Endothelial cell of umbilical vein (primary cell): ENCODE measurements around the gene TLE1. TPM values are rescaled to one million over a fixed set of nuclear protein-coding genes. Genes with fewer than 3 reads are reported as not detected.
"Not testable (repeated sequence)": the region's sequence is repeated elsewhere in the genome, so short reads cannot be mapped to it uniquely, and the experiment has no call there.

Experiments
- BruUV-seq: library from RNA; stranded (reverse); fragments of 400-500 nt; replicated peaks from 2 replicates; lab custom pipeline; 2021; lab: Mats Ljungman, UMichigan
- CTCF ChIA-PET: fragments of 300-600, 350-600 bp; sonication (Branson Sonifier 250); formaldehyde crosslinking; loops from one replicate; lab custom pipeline; 2021; ENCODE audit warnings: antibody characterized with exemption, inconsistent platforms; lab: Charles Lee
- POLR2A ChIA-PET: fragments of 300-600, 350-600 bp; sonication (Branson Sonifier 250); formaldehyde crosslinking; loops from one replicate; lab custom pipeline; 2021; ENCODE audit warnings: antibody characterized with exemption, inconsistent platforms; lab: Charles Lee
- DNase-seq: peaks from one replicate; pipeline ENCODE4 v3.0.0-alpha.2; 2011; ENCODE audit warnings: low read depth, low spot score
- FAIRE-seq: peaks from 2 replicates; lab custom pipeline; 2011; peaks lifted over from hg19 to GRCh38; lab: Jason Lieb, UNC
- H2AFZ ChIP-seq: 2 replicates; pipeline ENCODE4 v1.6.0; 2012; ENCODE audit warnings: low read depth, low read length, control low read depth, inconsistent platforms
- H3K27ac ChIP-seq: 2 replicates; pipeline ENCODE4 v1.5.1; 2011; ENCODE audit warnings: low read depth, mild to moderate bottlenecking, control low read depth, low read length, moderate library complexity; ENCODE audit not compliant: insufficient read depth
- H3K27me3 ChIP-seq, 2 experiments: 2 replicates each; pipeline versions ENCODE4 v1.6.0 to v1.6.1; 2011; ENCODE audit warnings: low read length in 2 of 2, mixed read lengths in 1 of 2; ENCODE audit not compliant: control insufficient read depth in 2 of 2, insufficient read depth in 2 of 2
- H3K36me3 ChIP-seq, 2 experiments: 2 replicates in 1 of 2; 3 replicates in 1 of 2; pipeline ENCODE4 v1.5.1; 2011; ENCODE audit warnings: low read length in 2 of 2, mild to moderate bottlenecking in 1 of 2, moderate library complexity in 1 of 2; ENCODE audit not compliant: control insufficient read depth in 2 of 2, insufficient read depth in 2 of 2; ENCODE audit errors: extremely low read depth in 1 of 2
- H3K4me1 ChIP-seq: 3 replicates; pipeline ENCODE4 v1.5.1; 2011; ENCODE audit warnings: mild to moderate bottlenecking, low read length; ENCODE audit not compliant: control insufficient read depth, insufficient read depth; ENCODE audit errors: extremely low read depth
- H3K4me2 ChIP-seq: 2 replicates; pipeline ENCODE4 v1.6.1; 2011; ENCODE audit warnings: low read length, control low read depth, mixed read lengths; ENCODE audit not compliant: insufficient read depth
- H3K4me3 ChIP-seq, 3 experiments: fragments of 200-600 bp in 1 of 3; sonication (generic), shearing (Covaris generic) in 1 of 3; replicated peaks in 1 of 3; 2 replicates each; pipeline ENCODE4 v1.5.1; 2011 to 2016; ENCODE audit warnings: control low read depth in 3 of 3, low read length in 3 of 3, mild to moderate bottlenecking in 2 of 3, inconsistent platforms in 1 of 3, low read depth in 1 of 3, moderate library complexity in 1 of 3; ENCODE audit not compliant: insufficient read depth in 1 of 3
- H3K79me2 ChIP-seq: 2 replicates; pipeline ENCODE4 v1.6.0; 2012; ENCODE audit warnings: low read length, inconsistent platforms; ENCODE audit not compliant: control insufficient read depth, insufficient read depth
- H3K9ac ChIP-seq: replicated peaks from 2 replicates; pipeline ENCODE3; 2011; ENCODE audit warnings: low read length, control low read depth; ENCODE audit not compliant: insufficient read depth; ENCODE audit errors: extremely low read depth
- H3K9me1 ChIP-seq: replicated peaks from 3 replicates; pipeline ENCODE4 v1.6.0; 2011; ENCODE audit warnings: mild to moderate bottlenecking, low read length; ENCODE audit not compliant: control insufficient read depth, insufficient read depth; ENCODE audit errors: extremely low read depth
- H3K9me3 ChIP-seq: replicated peaks from 2 replicates; pipeline ENCODE4 v1.5.1; 2012; ENCODE audit warnings: low read length, inconsistent platforms; ENCODE audit not compliant: control insufficient read depth, insufficient read depth
- H4K20me1 ChIP-seq: replicated peaks from 2 replicates; pipeline ENCODE3; 2011; ENCODE audit warnings: mild to moderate bottlenecking, low read length; ENCODE audit not compliant: control insufficient read depth, insufficient read depth; ENCODE audit errors: extremely low read depth
- EZH2 ChIP-seq: IDR thresholded peaks from 2 replicates; pipeline ENCODE4 v1.6.1; 2012; ENCODE audit warnings: borderline replicate concordance, low read depth, mild to moderate bottlenecking, moderate library complexity, low read length, inconsistent platforms; ENCODE audit not compliant: severe bottlenecking
- FOS ChIP-seq: IDR thresholded peaks from 2 replicates; pipeline ENCODE4 v1.6.1; 2011; ENCODE audit warnings: mild to moderate bottlenecking, low read length, moderate library complexity, borderline replicate concordance; ENCODE audit not compliant: insufficient read depth
- GATA2 ChIP-seq: IDR thresholded peaks from 2 replicates; pipeline ENCODE4 v1.7.0; 2011; ENCODE audit warnings: low read depth, mild to moderate bottlenecking, moderate library complexity, mixed read lengths, low read length; ENCODE audit not compliant: insufficient read length, insufficient read depth
- JUN ChIP-seq: IDR thresholded peaks from 2 replicates; pipeline ENCODE4 v1.6.1; 2011; ENCODE audit warnings: borderline replicate concordance, low read depth; ENCODE audit not compliant: insufficient read length, insufficient read depth
- POLR2A ChIP-seq: IDR thresholded peaks from 2 replicates; pipeline ENCODE4 v1.6.1; 2012; ENCODE audit warnings: low read depth, mild to moderate bottlenecking, control low read depth, low read length
- POLR2AphosphoS5 ChIP-seq: IDR thresholded peaks from 2 replicates; pipeline ENCODE4 v1.6.1; 2012; ENCODE audit warnings: low read depth, mild to moderate bottlenecking, control low read depth, low read length, moderate library complexity; ENCODE audit not compliant: insufficient read depth
- dilution Hi-C: fragments of 300-500 bp; cut with MboI; formaldehyde crosslinking; loops from one replicate; pipeline ENCODE4 v1.15.0; 2019; ENCODE audit warnings: low sequenced_read_pairs; ENCODE audit not compliant: extremely low pct_ligation_motif_present
- intact Hi-C: fragments of 100-400 bp; cut with micrococcal nuclease; formaldehyde crosslinking; loops from one replicate; pipeline ENCODE4 v1.10.0; 2022
- polyA plus RNA-seq, 4 experiments: library from polyadenylated mRNA; depleted of rRNA in 3 of 4; stranded (reverse) in 3 of 4; unstranded in 1 of 4; fragments of >200 nt; gene quantifications; 2 replicates each; pipeline versions ENCODE4 v1.2.1 to v1.2.3, GENCODE V29; 2011 to 2012; ENCODE audit warnings: missing spikeins in 1 of 4
- total RNA-seq: library from RNA; stranded (reverse); gene quantifications from 2 replicates; pipeline ENCODE4 v1.2.3, GENCODE V29; 2021
- TF ChIP-seq, protein P1 (sequence below), 2 donors: IDR thresholded peaks; 1 replicate in 1 of 2; 2 replicates in 1 of 2; pipeline ENCODE4 v1.5.1; 2011; ENCODE audit warnings: low read length in 2 of 2, mild to moderate bottlenecking in 2 of 2, moderate library complexity in 2 of 2, control low read depth in 1 of 2, inconsistent platforms in 1 of 2, low read depth in 1 of 2; ENCODE audit not compliant: insufficient read depth in 1 of 2; ENCODE audit errors: extremely low read depth in 1 of 2

Gene TLE1
- total and polyA plus RNA-seq, 2 donors (not counting 3 experiments of a cell fraction or from before 2014, with no cell fraction given), result 55.0 to 58.2 TPM

DNA sequence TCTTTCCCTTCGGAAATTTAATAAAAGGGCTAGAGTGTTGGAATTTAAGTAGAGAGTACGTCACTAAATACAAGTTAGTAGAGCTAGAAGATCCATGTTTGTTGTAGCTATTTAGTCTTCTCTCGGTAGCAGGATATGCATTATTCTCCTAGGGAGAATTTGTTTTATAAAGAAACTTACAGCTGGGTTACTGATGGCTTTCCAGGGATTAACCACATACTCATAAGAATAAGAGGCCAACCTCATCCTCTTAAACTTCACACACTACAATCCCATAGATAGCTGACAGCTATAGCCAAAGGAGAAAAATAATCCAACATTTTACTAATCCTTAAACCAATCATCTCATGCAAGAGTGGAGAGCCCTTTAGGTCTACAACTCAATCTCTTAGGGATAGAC, 43.0 kb downstream of the TLE1 start:
- POLR2A ChIA-PET, result no interaction called here
- no peak for DNase-seq
- Histone ChIP-seq H3K9ac (no peak overlapping the region), H3K4me1 (no peaks in the 10 kb centered on the region), H3K9me1 (no peaks in the 10 kb centered on the region), H2AFZ (no peak overlapping the region), H3K36me3 (peaks cover 3 to 14% of the 10 kb centered on the region in 2 experiments), H3K4me2 (no peak overlapping the region), H3K79me2 (peaks cover 2% of the 10 kb centered on the region), H3K9me3 (no peaks in the 10 kb centered on the region), H3K27me3 (no peaks in the 10 kb centered on the region), H3K27ac (no peak overlapping the region), H4K20me1 (peaks cover 2% of the 10 kb centered on the region), H3K4me3 (no peak overlapping the region)
- dilution Hi-C loops, result no loop called here
- CTCF ChIA-PET, result interaction anchor here (1.0 to 1.5 kb wide), 2 partner anchors 10 to 124 kb away, joined by 3 to 4 read pairs; no protein-coding TSS in a partner anchor
- BruUV-seq, result no TSS peak
- FAIRE-seq, result no peak
- TF ChIP-seq FOS (no peak), GATA2 (no peak), POLR2AphosphoS5 (no peak), EZH2 (no peak), JUN (no peak), POLR2A (no peak)
- TF ChIP-seq, protein P1, sequence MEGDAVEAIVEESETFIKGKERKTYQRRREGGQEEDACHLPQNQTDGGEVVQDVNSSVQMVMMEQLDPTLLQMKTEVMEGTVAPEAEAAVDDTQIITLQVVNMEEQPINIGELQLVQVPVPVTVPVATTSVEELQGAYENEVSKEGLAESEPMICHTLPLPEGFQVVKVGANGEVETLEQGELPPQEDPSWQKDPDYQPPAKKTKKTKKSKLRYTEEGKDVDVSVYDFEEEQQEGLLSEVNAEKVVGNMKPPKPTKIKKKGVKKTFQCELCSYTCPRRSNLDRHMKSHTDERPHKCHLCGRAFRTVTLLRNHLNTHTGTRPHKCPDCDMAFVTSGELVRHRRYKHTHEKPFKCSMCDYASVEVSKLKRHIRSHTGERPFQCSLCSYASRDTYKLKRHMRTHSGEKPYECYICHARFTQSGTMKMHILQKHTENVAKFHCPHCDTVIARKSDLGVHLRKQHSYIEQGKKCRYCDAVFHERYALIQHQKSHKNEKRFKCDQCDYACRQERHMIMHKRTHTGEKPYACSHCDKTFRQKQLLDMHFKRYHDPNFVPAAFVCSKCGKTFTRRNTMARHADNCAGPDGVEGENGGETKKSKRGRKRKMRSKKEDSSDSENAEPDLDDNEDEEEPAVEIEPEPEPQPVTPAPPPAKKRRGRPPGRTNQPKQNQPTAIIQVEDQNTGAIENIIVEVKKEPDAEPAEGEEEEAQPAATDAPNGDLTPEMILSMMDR (IDR thresholded peaks at IDR 0.05; ENCODE audit: extremely low read depth in 1 of 2, insufficient read depth in 1 of 2, low read depth in 1 of 2, low read length in 2 of 2), result no peak
- intact Hi-C loops, result no loop called here

DNA sequence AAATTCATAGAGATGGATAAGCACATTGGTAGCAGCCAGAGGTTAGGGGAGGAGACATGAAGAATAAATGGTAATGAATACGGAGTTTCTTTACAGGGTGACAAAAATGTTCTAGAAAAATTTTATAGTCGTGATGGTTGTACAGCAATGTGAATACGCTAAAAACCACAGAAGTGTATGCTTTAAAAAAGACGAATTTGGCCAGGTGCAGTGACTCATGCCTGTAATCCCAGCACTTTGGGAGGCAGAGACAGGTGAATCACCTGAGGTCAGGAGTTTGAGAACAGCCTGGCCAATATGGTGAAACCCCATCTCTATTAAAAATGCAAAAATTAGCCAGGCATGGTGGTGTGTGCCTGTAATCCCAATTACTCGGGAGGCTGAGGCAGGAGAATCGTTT, 44.8 kb downstream of the TLE1 start:
- intact Hi-C loops, H2AFZ ChIP-seq, FAIRE-seq, H4K20me1 ChIP-seq, H3K4me1 ChIP-seq, H3K27me3 ChIP-seq, POLR2A ChIA-PET, H3K27ac ChIP-seq, H3K36me3 ChIP-seq, CTCF ChIA-PET, BruUV-seq, H3K4me3 ChIP-seq, DNase-seq, H3K4me2 ChIP-seq, H3K9me1 ChIP-seq, H3K79me2 ChIP-seq, dilution Hi-C loops, H3K9me3 ChIP-seq, H3K9ac ChIP-seq: not testable (repeated sequence)
